AG20443 (cell line): Measurements from ENCODE around the gene AGAP1.
"Not testable (repeated sequence)": the region's sequence is repeated elsewhere in the genome, so short reads cannot be mapped to it uniquely, and the experiment has no call there.

Experiments
- DNase-seq: peaks from one replicate; pipeline ENCODE4 v3.0.0; 2012; ENCODE audit warnings: low spot score, mixed read lengths

The AGAP1 gene

DNA sequence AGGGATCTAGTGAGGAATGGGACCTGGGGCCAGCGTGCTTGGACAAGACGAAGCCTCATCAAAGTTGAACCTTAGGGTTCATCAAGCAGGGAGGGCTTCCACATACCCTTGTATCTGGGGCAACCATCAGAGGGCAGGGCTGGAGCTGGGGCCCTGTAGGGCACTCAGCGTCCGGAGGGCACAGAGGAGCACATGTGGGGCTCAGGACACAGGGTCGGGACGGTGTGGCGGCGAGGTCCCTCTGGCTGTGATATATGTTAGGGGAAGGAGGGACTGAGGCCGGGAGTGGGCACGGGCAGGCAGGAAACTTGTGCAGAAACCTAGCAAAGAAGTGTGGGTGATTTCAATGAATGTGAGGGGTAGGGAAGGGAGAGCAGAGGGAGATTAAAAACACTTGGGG, 244.0 kb downstream of the AGAP1 start:
- no peak for DNase-seq

DNA sequence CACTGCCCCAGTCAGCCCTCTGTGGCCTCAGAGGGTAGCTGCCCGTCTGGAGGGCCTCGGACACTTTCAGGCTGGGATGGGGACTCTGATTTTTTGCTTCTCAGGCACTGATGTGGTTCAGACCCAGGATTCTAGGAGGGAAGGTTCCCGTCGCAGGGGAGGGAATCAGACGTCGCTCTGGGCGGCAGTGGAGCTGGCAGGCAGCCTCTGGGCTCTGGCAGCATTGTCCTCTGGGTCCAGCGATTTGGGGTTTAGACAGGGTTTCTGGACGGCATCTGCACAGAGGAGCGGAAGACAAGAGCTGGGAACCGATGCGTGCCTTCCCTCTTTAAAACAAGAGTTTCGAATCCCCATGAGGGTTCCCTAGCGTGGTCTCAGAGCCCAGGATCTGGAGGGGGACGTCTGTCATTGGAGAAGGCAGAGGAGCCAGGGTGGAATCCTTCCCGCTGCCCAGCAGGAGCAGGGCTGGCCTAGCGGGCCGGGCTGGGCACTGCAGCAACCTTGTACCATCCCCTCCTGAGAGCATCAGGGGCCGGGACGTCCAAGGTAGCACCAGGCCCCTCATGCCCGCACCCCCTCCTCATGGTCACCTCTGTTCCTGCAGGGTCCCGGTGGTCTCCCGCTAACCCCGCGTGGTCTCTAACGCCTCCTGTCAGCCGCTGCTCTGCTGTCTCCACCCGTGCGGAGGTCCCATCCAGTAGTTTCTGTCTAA, 246.0 kb downstream of the AGAP1 start:
- no peak for DNase-seq

DNA sequence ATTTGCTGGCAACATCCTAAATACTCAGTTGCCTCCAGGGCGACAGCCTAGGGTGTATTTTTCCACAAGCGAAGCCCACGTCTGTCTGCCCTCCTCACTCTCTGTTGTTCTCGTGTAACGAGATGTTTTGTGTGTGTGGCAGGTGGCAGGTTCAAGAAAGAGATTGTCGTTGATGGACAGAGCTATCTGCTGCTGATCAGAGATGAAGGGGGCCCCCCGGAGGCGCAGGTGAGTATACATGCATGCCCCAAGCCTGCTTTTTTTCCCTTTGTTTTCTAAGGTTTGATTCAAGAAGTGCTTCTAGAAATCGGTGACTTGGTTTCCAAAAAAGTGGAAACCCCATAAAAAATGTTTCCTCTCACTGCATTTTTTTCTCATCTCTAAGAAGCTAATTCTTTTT, 247.0 kb downstream of the AGAP1 start:
- DNase-seq: no peak

DNA sequence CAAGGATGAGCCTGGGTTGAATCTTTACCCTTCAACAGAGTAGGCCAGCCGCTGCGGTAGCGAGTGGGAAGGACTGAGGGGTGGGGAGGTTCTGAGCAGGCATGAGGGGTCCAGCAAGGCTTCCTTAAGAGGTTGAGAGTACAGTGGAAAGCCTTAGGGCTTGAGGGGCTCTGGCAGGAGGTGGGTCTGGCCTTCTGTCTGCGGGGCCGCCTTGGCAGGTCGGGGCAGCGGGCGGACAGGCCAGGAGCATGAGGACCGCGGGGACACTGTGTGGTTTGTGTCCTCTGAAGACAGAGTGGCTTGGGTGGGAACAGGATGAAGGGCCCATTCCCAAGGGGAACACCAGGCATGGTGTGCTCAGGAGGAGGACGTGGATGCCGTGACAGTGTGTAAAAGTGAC, 250.3 kb downstream of the AGAP1 start:
- no peak for DNase-seq

DNA sequence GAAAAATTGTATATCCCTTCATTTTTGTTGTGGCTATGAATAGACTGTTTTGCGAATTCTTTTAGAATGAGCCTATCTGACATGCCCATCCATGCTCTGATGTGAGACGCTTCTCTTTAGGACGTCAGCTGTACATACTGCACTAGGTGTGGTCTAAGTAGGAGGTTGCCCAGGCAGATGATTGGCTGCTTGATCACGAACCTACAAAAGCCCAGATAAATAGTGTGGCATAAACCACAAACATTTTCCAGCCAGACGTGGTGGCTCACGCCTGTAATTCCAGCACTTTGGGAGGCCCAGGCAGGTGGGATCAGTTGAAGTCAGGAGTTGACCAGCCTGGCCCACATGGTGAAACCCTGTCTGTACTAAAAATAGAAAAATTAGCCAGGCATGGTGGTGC, 251.8 kb downstream of the AGAP1 start:
- no peak for DNase-seq

DNA sequence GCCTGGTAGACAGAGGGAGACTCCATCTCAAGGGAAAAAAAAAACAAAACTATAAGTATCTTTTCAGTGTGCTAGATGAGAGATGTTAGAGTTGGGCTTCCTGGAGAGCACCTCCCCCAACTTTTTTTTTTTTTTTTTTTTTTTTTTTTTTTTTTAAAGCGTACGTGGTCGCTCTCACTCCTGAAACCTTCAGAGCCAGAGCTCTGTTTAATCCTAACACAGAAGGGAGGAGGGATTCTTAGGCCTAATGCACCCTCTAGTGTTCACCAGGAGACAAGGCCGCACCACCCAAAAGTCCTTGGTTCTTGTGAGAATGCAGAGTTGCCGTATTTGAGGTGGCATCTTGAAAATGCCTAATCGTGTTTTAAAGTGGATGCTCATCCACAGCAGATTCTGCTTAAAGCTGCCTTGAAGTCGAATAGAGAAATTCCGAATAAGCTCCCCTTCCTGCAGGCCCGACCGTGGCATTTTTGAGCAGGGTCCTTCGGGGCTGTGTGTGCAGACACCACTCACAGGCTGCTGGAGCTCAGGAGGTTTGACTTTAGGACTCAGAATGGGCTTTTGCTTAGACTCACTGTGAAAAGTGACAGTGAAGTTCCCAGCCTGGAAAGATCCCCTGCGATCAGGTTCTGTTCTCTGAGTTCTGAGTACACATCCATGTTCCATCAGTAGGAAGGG, 252.6 kb downstream of the AGAP1 start:
- peak; percentile 86 for DNase-seq

DNA sequence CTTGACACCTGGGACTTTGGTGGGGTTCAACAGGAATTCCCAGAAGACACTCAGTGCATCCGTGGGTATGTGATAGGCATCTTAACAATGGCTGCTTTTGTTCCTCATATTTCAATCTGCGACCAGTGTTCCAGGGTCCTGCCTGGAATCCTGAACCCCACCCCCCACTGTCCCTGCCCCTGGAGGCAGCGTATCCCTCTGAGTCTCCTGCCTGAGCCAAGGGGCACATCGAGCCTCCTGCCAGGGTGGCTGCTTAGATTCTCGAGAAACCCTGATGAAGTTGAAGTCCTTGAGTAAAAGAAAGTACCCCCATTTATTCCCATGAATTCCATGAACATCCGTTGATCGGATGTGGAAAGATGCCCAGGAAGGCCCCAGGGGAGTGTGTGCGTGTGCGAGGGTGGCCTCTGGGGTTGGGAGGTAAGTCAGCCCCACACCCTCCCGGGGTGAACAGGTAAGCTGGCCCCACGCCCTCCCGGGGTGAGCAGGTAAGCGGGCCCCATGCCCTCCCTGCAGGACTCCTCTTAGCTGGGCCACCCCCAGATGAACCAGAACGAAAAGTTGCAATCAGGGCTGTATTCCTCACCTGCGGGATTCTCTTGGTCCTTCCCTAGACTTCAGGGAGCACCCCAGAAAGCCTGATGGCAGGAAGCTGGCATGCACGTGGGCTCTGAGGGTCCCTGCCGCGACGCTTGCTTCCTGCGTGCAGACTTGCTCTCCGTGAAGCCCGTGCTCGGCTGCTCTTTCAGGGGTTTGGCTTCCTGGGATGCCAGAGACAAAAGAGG, 253.3 kb downstream of the AGAP1 start:
- no peak for DNase-seq

DNA sequence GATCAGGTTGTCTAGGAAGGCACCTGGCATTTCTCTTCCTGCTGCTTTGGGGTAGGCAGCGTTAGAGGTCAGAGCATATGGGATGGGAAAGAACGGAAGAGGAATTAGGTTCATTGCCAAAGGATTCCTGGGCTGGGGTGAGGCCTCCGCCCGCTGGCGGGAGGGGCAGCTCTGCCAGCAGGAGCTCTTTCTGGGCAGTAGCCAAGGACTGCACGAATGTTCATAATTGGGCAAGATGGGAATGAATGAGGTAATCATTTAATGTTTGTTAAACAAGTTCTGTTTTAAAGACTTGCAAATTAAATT, 253.9 kb downstream of the AGAP1 start:
- peak; percentile 25 for DNase-seq

DNA sequence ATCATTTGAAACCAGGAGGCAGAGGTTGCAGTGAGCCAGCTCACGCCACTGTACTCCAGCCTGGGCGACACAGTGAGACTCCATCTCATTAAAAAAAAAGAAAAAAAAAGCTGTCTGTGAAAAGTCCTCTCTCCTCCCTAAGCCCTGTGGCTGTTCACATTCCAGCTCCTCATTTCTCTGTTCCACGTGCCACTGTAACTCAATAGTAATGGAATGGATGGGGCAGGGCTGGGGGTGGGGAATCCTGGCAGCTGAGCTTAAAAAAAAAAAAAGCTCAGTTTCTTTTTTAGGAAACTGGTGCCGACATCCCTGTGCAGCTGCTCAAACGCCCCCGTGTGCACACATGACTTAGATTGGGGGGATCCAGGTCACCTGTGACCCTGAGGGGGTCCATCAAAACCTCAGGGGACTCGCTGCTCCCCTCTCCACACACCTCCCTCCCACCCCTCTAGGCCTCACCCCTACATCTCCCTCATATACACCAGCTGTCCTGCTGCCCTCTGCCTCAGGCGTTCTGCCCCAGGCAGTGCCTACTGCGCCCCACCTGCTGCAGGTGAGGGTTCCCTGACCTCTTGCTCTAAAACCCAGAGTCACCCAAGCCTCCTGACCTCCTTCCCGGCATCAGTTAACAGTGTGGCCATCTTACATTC, 255.4 kb downstream of the AGAP1 start:
- peak; percentile 82 for DNase-seq

DNA sequence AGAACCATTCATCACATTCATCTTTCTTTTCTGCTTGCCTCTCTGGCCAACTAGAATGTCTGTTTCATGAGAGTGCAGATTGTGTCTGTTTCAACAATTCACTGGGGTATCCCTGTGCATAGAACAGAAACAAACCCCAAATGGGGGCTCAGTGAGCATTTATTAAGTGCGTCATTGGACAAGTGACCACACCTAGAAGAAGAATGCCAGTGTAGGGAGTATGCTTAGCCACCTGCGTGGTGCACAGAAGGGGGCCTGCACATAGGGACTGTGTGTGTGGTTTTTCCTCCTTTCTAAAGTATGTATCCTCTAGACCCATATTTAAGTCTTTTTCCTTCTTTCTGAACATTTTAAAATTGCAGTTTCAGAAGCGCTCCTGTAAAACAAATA, 255.9 kb downstream of the AGAP1 start:
- DNase-seq: no peak

DNA sequence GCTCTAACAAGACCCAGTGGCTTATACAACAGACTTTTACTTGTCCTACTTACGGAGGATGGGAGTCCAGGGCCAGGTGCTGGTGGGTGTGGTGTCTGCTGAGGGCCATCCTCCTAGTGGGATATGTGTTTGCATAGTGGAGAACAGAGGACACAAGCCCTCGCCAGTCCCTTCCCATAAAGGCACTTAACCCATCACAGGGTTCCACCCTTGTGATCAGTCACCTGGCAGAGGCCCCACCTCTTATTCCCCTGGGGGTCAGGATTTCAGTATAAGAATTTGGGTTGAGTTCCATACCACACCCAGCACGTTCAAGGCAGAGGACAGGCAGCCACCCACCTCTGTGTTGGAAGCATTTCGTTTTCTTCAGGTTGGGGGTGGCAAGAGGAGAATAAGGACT, 259.0 kb downstream of the AGAP1 start:
- DNase-seq: no peak

DNA sequence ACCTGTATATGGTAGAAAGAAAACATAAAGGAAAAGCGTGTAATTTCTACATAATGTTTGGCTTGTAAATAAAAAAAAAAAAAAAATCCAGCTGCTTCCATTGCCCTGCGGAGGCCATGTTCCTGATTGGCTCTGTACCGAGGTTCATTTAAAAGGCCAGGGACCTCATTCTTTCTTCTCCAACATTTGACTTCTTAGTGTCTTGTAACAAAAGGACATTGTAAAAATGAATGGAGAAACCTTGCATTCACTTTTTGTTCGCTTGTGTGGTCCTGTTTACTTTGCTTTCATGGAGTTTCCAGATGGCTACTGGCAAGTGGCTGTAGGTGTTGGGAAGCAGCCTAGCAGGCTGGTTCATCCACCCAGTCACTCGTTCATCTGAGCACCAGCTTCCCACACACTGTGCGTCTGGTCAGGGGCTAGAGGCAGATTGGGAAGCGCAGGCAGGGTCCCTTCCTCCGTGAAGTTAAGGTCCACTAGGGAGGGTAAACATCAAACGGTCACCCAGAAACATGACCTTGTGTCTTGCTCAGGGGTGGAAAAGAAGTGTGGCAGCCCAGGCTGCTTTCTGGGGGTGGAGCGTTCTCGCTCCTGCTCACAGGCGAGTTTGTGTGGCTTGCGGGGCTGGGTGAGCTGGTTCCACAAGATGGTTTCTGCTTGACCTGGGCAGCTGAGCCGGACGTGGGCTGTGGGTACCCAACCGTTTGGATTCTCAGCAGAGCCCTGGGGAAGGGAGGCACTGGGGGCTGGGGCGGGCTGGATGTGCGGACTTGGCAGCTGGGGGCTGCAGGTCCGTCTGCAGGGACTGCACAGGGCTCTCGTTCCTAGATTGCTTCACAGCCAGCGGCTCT, 260.7 kb downstream of the AGAP1 start:
- DNase-seq: no peak

DNA sequence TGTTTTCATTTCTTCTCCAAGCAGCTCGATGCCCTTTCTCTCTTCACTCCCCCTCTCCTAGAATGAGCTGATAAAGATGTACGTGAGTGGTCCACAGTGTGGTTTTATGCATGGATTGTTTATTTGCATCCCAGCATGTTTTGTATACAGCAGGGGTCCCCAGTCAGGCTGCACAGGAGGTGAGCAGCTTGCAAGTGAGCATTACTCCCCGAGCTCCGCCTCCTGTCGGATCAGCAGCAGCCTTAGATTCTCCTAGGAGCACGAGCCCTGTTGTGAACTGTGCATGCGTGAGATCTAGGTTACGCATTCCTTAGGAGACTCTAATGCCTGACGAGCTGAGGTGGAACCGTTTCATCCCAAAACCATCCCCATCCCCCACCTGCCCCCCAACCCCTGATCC, 262.6 kb downstream of the AGAP1 start:
- DNase-seq: no peak

DNA sequence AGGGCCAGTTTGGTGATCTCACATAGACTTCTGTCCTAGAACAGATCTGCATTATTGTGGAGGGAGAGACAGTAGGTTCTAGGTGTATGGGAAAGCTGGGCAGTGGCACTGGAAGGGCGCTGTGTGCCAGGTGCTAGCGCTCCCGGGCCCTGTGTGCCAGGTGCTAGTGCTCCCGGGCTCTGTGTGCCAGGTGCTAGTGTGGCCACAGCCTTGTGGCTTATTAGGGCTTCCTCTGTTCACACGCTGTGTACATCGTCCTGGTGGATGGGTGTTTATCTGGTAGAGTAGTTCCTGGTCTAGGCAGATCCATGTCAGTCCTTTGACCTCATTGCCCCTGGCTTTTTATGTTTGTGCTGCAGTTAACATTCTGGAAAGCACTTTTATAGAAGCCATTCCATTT, 263.4 kb downstream of the AGAP1 start:
- no peak for DNase-seq

DNA sequence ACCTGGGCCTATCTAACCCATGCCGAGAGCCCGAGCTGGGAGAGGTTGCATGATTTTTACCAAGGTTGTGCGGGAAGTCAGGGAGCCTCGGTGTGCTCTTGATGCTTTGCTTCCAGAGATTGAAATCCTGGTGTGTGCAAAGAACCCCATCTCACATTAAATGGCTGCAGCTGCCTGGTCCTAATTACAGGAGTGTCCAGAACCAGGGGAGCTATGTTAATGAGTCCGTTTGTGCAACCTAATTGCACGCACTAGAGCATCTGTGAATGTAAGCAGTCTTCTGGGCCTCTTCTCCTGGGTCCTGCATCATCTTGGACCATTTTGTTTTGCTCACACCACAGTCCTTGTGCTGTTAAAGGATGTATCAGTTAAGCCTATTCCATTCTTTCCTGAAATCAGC, 263.8 kb downstream of the AGAP1 start:
- DNase-seq: no peak

DNA sequence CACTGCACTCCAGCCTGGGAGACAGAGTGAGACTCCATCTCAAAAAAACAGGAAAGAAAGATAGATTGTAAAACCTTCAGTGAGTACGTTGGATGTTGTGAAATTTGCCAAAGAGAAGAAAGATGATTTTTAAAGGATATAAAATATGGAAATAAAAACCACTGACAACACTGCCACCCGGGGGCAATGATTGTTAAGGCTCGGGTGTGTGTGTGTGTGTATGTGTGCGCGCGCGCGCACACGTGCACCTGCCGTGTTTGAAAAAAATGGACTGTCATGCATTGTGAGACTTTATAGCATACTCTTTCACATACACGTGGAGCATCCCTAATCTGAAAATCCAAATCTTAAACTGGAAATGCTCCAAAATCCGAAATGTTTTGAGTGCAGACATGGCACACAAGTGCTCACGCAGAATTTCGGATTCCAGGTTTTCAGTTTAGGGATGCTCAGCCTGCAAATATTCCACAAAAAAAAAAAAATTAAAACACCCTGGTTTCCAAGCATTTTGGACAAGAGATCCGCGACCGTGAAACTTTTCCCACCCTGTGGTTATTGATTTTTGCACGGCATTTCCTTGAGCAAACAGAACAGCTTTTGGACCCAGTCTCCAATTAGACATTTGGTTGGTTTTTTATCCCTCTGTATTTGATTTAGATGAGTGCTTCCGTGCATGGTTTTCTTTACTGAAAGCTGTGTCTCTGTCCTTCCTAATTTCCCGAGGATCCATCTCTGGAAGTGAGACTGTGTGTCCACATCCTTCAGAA, 269.2 kb downstream of the AGAP1 start:
- DNase-seq: no peak

DNA sequence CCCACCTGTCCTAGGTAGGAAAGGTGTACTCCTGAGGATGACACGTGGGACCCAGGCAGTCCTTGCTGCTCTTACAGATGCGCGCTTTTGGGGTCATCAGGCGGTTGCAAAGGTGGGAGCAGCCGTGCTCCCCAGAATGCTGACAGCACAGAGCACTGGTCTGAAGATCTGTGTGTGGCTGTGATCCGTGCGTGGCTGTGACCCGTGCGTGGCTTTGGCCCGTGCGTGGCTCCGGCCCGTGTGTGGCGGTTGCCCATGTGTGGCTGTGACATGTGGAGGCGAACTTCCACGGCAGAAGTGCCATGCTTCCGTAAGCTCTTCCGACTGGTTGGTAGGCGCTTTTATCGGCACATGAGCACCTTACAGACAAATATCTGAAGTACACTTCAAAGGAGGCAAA, 270.0 kb downstream of the AGAP1 start:
- DNase-seq: no peak

DNA sequence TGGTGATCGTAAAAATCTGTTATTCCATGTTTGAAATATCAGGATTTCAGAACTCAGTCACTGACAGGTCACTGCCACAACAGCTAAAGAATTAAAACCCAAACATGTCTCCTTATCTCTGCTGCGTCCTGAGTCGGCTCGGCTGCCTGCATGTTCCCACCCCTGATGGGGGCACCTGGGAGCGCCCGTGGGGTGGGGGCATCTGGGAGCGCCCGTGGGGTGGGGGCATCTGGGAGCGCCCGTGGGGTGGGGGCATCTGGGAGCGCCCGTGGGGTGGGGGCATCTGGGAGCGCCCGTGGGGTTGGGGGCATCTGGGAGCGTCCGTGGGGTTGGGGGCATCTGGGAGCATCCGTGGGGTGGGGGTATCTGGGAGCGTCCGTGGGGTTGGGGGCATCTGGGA, 270.6 kb downstream of the AGAP1 start:
- not testable (repeated sequence) for DNase-seq

DNA sequence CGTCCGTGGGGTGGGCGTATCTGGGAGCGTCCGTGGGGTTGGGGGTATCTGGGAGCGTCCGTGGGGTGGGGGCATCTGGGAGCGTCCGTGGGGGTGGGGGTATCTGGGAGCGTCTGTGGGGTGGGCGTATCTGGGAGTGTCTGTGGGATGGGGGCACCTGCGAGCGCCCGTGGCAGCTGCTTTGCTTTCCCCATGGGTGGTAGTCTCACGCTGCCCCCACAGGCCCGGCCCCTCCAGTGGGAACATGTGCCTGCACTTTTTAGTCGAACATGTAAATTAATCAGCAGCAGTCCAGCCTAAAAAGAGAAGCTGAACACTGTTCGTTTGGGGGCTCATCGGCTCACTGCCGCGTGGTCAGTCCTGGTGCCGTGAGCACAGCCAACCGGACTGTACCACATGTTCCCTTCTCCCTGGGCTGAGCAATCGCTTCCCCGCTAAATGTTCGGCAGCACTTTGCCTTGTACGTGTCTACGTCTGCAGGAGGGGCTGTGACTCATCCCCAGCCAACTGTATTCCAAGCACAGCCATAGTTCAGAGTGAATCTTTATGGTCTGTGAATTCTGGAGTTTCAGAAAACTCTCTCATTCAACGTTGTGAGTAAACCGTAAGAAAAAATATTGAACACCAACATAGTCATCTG, 271.5 kb downstream of the AGAP1 start:
- DNase-seq: peak; percentile 95

DNA sequence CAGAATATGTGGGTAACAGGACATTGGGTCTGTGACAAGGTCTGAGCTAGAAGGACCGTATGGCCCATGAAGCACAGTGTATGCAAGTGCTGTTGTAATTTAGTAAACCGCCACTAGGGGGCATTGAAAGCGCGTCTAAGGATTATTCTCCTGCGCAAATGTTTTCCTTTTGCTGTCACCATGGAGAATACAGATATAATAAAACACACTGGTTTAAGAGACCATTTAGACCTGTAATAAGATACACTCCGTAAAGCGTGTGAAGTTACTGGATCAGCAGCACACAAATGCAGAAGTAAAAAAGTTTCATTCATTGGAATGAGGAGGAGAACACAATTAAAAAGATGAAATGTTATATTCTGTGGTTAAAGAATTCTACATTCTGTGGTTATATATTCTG, 272.4 kb downstream of the AGAP1 start:
- DNase-seq: peak; percentile 79

DNA sequence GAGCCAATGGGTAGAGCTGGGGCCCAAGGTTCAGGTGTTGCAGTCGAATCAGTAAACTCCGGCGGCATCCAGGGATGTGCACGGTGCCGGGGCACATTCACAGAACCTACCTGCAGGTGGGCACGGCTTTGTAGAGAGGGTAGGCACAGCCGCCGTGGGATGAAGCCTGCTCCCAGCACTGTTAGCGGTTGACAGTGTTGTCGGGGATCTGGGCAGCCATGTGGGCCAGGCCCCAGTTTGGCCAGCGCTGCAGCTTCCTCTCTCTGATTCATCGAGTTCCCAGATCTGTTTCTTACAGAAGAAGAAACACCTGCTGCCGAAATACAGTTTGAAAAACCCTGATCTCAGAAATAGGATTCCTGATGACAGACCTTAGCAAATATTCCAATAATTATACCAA, 274.8 kb downstream of the AGAP1 start:
- DNase-seq: no peak
